Dermis blood vessel endothelial cell (primary cell): ENCODE data around the gene DRAXIN. TPM values are rescaled to one million over a fixed set of nuclear protein-coding genes. Genes with fewer than 3 reads are reported as not detected.

ENCODE experiments used
- DNase-seq: peaks from one replicate; pipeline ENCODE4 v3.0.0; 2010
- total RNA-seq: library from RNA; depleted of rRNA; stranded (reverse); fragments of >200 nt; gene quantifications from 2 replicates; pipeline ENCODE4 v1.2.3, GENCODE V29; 2014

Gene DRAXIN
- total RNA-seq, 1 donor from 2014 or later: 0.17 TPM

- no peak for DNase-seq
These were observed 20.8 kb downstream of the DRAXIN start for GRCh38 chr1:11712285-11712684.

- DNase-seq: no peak
These were observed 21.6 kb downstream of the DRAXIN start for GRCh38 chr1:11713095-11713494.

GRCh38 chr1:11714831-11715575 lies 23.5 kb downstream of the DRAXIN start:
- no peak for DNase-seq

- peak; percentile 84 for DNase-seq
These were observed 28.0 kb downstream of the DRAXIN start for GRCh38 chr1:11719313-11720032.

- no peak for DNase-seq
These were observed 28.5 kb downstream of the DRAXIN start for GRCh38 chr1:11720033-11720376.

GRCh38 chr1:11720525-11720924 lies 29.0 kb downstream of the DRAXIN start:
- no peak for DNase-seq

GRCh38 chr1:11721311-11721710 lies 29.8 kb downstream of the DRAXIN start:
- no peak for DNase-seq

- DNase-seq: no peak
These were observed 31.0 kb downstream of the DRAXIN start for GRCh38 chr1:11722538-11722937.

- DNase-seq: no peak
These were observed 34.1 kb downstream of the DRAXIN start for GRCh38 chr1:11725616-11726015.

GRCh38 chr1:11727119-11727518 lies 35.6 kb downstream of the DRAXIN start:
- DNase-seq: no peak

- DNase-seq: no peak
These were observed 36.8 kb downstream of the DRAXIN start for GRCh38 chr1:11728126-11728806.

- no peak for DNase-seq
These were observed 37.6 kb downstream of the DRAXIN start for GRCh38 chr1:11729155-11729497.

- DNase-seq: no peak
These were observed 38.3 kb downstream of the DRAXIN start for GRCh38 chr1:11729498-11730428.

GRCh38 chr1:11730429-11730891 lies 39.0 kb downstream of the DRAXIN start:
- peak; percentile 63 for DNase-seq

- peak; percentile 52 for DNase-seq
These were observed 40.3 kb downstream of the DRAXIN start for GRCh38 chr1:11731691-11732283.

- no peak for DNase-seq
These were observed 41.8 kb downstream of the DRAXIN start for GRCh38 chr1:11733306-11733705.

- no peak for DNase-seq
These were observed 44.0 kb downstream of the DRAXIN start for GRCh38 chr1:11735531-11735853.

GRCh38 chr1:11735854-11736745 lies 44.6 kb downstream of the DRAXIN start, which contains the start of gene AGTRAP:
Gene AGTRAP, plus strand, starts transcription at chr1:11736136. Its CDS starts 73 bp downstream, at chr1:11736209.
- peak; percentile 95 for DNase-seq

GRCh38 chr1:11736746-11737639 lies 45.5 kb downstream of the DRAXIN start:
- peak; percentile 56 for DNase-seq

- no peak for DNase-seq
These were observed 46.6 kb downstream of the DRAXIN start for GRCh38 chr1:11738096-11738495.
